T-helper 2 cell (primary cell): ENCODE measurements around the gene SETD7.
"Not testable (repeated sequence)": the region's sequence is repeated elsewhere in the genome, so short reads cannot be mapped to it uniquely, and the experiment has no call there.

Experiments
- DNase-seq, 5 experiments: peaks; one replicate each; pipeline versions ENCODE4 v3.0.0 to v3.0.0-alpha.2; 2012 to 2022

Gene SETD7

DNA sequence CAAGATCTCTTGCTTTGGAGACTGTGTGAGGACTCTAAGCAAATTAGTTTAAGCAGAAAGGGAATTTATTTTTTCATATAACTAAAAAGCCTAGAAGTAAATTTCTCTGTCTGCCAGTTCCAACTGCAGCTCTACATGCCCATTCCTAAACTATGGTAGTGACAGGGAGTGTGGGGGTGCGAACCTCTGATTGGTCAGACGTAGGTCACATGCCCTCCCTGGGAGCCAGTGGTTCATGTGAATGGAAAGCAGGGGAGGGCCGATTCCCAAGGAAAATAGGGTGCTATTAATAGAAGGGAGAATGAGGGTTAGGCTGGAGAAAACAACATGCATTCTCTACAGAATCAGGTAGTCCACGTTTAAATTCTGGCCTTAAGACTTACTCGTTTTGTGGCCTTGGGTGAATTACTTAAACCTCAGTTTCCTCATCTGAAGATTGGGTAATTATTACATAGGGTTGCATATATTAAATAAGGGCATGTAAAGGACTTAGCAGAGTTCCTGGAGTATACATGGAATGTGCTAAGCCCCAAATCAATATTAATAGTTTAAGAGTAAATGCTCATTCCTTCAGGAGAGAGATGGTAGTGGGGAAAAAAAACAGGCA is 94.9 kb downstream of the SETD7 start:
- DNase-seq: no peak

GRCh38 chr4:139460565-139460964 is 95.5 kb downstream of the SETD7 start:
- no peak for DNase-seq

DNA sequence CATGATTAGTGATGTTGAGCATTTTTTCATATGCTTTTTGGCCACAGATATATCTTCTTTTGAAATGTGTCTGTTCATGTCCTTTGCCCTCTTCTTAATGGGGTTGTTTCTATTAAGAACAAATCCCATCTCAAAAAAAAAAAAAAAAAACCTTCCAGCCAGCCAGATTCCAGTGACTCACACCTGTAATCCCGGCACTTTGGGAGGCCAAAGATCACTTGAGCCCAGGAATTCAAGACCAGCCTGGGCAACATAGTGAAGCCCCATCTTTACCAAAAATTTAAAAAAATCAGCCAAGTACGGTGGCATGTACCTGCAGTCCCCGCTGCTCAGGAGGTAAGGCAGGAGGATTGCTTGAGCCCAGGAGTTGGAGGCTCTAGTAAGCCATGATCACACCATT is 97.0 kb downstream of the SETD7 start:
- DNase-seq: no peak

GRCh38 chr4:139458543-139458942 is 97.5 kb downstream of the SETD7 start:
- no peak for DNase-seq

DNA sequence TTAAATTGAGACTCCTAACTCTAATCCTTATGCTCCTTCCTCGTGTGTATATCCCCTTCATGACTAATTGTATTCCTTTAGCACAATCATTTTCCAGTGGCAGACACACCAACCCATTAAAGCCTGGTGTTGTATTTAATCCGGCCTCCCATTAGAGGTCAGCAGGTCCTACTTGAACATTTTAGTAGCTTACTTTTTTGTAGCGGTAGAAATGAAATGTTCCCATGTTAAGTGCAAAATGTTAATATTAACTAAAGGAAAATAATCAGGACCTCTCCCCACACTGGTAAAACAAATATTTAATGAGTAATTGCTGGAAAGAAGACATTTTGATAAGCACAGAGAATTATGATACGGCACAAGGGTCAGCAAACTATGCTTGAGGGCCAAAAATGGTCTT is 98.7 kb downstream of the SETD7 start:
- no peak for DNase-seq

DNA sequence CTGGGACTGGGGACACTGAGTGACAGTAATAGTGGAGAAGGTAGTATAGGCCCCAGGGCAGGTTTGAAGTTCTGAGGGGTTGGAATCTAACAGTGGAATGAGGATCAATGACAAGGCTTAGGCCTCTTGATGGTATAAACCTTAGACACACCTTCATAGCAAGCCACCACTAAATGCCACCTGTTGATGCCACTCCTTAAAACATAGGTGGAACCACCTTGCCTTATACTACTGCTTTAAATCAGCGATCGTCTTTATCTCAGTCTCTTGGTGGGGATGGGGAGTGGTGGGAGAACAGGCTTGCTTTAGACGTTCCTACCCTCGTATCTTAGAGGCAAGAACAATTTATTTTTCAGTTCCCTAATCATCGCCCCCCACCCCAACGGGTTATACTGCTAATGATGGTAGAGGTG is 100.9 kb downstream of the SETD7 start:
- no peak for DNase-seq

DNA sequence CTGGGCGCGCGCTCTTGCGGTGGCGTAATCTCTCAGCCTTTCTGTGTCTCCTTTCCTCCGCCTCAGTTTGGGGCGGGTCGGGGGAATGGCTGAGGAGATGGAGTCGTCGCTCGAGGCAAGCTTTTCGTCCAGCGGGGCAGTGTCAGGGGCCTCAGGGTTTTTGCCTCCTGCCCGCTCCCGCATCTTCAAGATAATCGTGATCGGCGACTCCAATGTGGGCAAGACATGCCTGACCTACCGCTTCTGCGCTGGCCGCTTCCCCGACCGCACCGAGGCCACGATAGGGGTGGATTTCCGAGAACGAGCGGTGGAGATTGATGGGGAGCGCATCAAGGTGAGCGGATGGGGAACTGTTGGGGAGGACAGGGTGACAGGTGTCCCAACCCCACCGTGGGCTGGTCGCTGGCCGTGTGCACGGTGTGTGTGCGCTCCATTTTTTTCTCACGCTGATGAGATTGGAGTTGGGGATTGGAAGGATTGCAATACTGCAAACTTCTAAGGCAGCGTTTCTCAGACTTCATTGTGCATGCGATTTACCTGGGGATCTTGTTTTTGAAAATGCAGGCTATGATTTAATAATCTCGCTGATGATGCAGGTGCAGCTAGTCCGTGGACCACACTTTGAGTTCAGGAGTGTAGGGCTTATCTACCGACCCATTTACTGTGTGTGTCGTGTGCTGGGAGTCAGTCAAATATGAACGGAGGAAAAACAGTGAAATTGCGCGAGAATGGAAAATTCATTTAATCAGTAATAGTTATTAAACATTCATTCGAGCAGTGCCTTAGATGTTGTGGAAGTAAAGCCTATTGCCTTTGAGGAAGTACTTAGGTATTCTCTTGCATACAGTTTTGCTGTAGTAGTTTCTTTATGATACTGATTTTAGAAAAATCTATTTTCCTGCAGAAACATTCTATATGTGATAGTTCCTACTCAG is 101.6 kb downstream of the SETD7 start, which contains the start of gene RAB33B:
Gene RAB33B (plus strand): TSS at position 11 of the 935 bp plus-strand sequence. CDS start 75 bp downstream, at position 86.
- peak in 1 of 5 experiments; percentile 52 for DNase-seq

GRCh38 chr4:139453371-139454110 is 102.5 kb downstream of the SETD7 start:
- peak; percentile 91 to 98 (median 96) for DNase-seq

GRCh38 chr4:139453041-139453370 is 103.0 kb downstream of the SETD7 start:
- peak in 4 of 5 experiments; percentile 35 to 93 (median 70) for DNase-seq

DNA sequence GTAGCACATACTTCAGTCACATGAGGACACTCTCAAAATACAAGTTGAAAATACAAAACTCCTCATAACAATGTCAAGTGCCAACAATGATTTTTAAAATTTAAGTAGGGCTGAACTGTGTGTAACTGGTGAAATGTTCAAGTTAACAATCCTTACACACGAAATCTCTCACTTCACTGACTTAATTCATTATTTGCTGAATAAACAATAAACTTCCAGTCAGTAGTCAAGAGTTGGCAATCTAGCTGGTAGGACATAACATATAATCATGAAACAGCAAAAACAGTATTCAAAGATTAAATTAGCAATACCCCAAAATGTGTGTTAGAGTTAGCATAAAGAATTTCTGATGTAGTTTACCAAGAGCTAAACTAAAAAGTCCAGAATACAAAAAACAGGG is 104.0 kb downstream of the SETD7 start:
- DNase-seq: no peak

- no peak for DNase-seq
These were observed 105.4 kb downstream of the SETD7 start for GRCh38 chr4:139450586-139450985.

DNA sequence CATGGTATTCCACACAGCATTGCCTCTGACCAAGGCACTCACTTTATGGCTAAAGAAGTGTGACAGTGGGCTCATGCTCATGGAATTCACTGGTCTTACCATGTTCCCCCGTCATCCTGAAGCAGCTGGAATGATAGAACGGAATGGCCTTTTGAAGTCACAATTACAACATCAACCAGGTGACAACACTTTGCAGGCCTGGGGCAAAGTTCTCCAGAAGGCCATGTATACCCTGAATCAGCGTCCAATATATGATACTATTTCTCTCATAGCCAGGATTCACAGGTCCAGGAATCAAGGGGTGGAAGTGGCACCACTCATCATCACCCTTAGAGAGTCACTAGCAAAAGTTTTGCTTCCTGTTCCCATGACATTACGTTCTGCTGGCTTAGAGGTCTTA is 108.9 kb downstream of the SETD7 start:
- not testable (repeated sequence) for DNase-seq
